Posterior cingulate gyrus (tissue), 11 donors: Measurements from ENCODE around the gene DENND4A.
"Not testable (repeated sequence)": the region's sequence is repeated elsewhere in the genome, so short reads cannot be mapped to it uniquely, and the experiment has no call there.

ENCODE experiments used
- DNase-seq, 10 donors: peaks; one replicate each; pipeline versions ENCODE4 v3.0.0 to v3.0.0-alpha.2; 2020 to 2021; ENCODE audit warnings: mixed read lengths in 3 of 10
- intact Hi-C: fragments of 100-400 bp; cut with DNase I; formaldehyde crosslinking; loops from one replicate; pipeline ENCODE4 v1.15.1; 2023

Gene DENND4A

GRCh38 chr15:65644282-65644681 lies 147.8 kb downstream of the DENND4A start:
- DNase-seq: no peak
- intact Hi-C loops: no loop called here

GRCh38 chr15:65642594-65642993 lies 149.5 kb downstream of the DENND4A start:
- DNase-seq: no peak
- intact Hi-C loops: no loop called here

- intact Hi-C loops: no loop called here
- DNase-seq: peak in 1 of 10 donors; percentile 87
Measured at GRCh38 chr15:65641768-65642475, 150.2 kb downstream of the DENND4A start.

GRCh38 chr15:65639509-65639908 lies 152.6 kb downstream of the DENND4A start:
- DNase-seq: no peak
- intact Hi-C loops: loop anchor here (2.0 to 10.0 kb wide), 2 partner anchors 217 to 655 kb away; partner anchors contain the start of gene DIS3L

- intact Hi-C loops: loop anchor here (2.0 to 10.0 kb wide), 2 partner anchors 218 to 656 kb away; partner anchors contain the start of gene DIS3L
- DNase-seq: peak in 2 of 10 donors; percentile 13 to 37
Measured at GRCh38 chr15:65638681-65639089, 153.4 kb downstream of the DENND4A start.

- intact Hi-C loops: loop anchor here (2.0 to 10.0 kb wide), 2 partner anchors 219 to 657 kb away; partner anchors contain the start of gene DIS3L
- DNase-seq: no peak
Measured at GRCh38 chr15:65638109-65638508, 154.0 kb downstream of the DENND4A start.

- intact Hi-C loops: loop anchor here (10.0 kb wide), 1 partner anchor 660 kb away; the partner anchor contains the start of gene DIS3L
Measured at GRCh38 chr15:65634356-65634755, 157.7 kb downstream of the DENND4A start.

GRCh38 chr15:65633752-65634151 lies 158.3 kb downstream of the DENND4A start:
- no peak for DNase-seq
- intact Hi-C loops: loop anchor here (10.0 kb wide), 1 partner anchor 661 kb away; the partner anchor contains the start of gene DIS3L

More at GRCh38 chr15:65634356-65634755, 157.7 kb downstream of the DENND4A start:
- no peak for DNase-seq

GRCh38 chr15:65632780-65633375 lies 159.2 kb downstream of the DENND4A start:
- no peak for DNase-seq
- intact Hi-C loops: loop anchor here (10.0 kb wide), 1 partner anchor 662 kb away; the partner anchor contains the start of gene DIS3L

- no peak for DNase-seq
- intact Hi-C loops: loop anchor here (10.0 kb wide), 1 partner anchor 663 kb away; the partner anchor contains the start of gene DIS3L
Measured at GRCh38 chr15:65631503-65631902, 160.6 kb downstream of the DENND4A start.

- DNase-seq: no peak
- intact Hi-C loops: loop anchor here (10.0 kb wide), 1 partner anchor 664 kb away; the partner anchor contains the start of gene DIS3L
Measured at GRCh38 chr15:65630760-65631159, 161.3 kb downstream of the DENND4A start.

GRCh38 chr15:65629548-65629947 lies 162.5 kb downstream of the DENND4A start:
- DNase-seq: no peak
- intact Hi-C loops: no loop called here

- no peak for DNase-seq
- intact Hi-C loops: no loop called here
Measured at GRCh38 chr15:65626856-65627255, 165.2 kb downstream of the DENND4A start.

GRCh38 chr15:65623103-65623502 lies 169.0 kb downstream of the DENND4A start:
- DNase-seq: no peak
- intact Hi-C loops: no loop called here

- intact Hi-C loops: no loop called here
- DNase-seq: no peak
Measured at GRCh38 chr15:65621638-65622037, 170.5 kb downstream of the DENND4A start, which contains the start of gene SLC24A1. TSS of gene SLC24A1 (plus strand) at chr15:65621938. CDS start at chr15:65624081, 2,143 bp downstream.

- no peak for DNase-seq
- intact Hi-C loops: no loop called here
Measured at GRCh38 chr15:65620833-65621232, 171.3 kb downstream of the DENND4A start.

GRCh38 chr15:65619626-65620290 lies 172.3 kb downstream of the DENND4A start:
- intact Hi-C loops: loop anchor here (10.0 kb wide), 1 partner anchor 85 kb away; the partner anchor contains the start of gene HACD3
- no peak for DNase-seq

GRCh38 chr15:65618560-65619109 lies 173.5 kb downstream of the DENND4A start:
- intact Hi-C loops: loop anchor here (10.0 kb wide), 1 partner anchor 84 kb away; the partner anchor contains the start of gene HACD3
- no peak for DNase-seq

- intact Hi-C loops: loop anchor here (10.0 kb wide), 1 partner anchor 81 kb away; the partner anchor contains the start of gene HACD3
- DNase-seq: not testable (repeated sequence)
Measured at GRCh38 chr15:65615887-65616286, 176.2 kb downstream of the DENND4A start.
